DOHH2 (cell line): Measurements from ENCODE around the gene TSPAN4.

Experiments
- EZH2phosphoT487 ChIP-seq: fragments of 200-600 bp; sonication (generic); IDR thresholded peaks from 2 replicates; pipeline ENCODE4 v1.6.1; 2017; ENCODE audit warnings: borderline replicate concordance, mild to moderate bottlenecking, antibody characterized with exemption, low read length, moderate library complexity, mixed read lengths
- TF ChIP-seq, protein P1 (sequence below): fragments of 200-600 bp; sonication (generic); IDR thresholded peaks from one replicate; pipeline ENCODE4 v1.5.1; 2014; ENCODE audit warnings: antibody characterized with exemption, mild to moderate bottlenecking, low read depth, low read length; ENCODE audit not compliant: poor library complexity, severe bottlenecking

DNA sequence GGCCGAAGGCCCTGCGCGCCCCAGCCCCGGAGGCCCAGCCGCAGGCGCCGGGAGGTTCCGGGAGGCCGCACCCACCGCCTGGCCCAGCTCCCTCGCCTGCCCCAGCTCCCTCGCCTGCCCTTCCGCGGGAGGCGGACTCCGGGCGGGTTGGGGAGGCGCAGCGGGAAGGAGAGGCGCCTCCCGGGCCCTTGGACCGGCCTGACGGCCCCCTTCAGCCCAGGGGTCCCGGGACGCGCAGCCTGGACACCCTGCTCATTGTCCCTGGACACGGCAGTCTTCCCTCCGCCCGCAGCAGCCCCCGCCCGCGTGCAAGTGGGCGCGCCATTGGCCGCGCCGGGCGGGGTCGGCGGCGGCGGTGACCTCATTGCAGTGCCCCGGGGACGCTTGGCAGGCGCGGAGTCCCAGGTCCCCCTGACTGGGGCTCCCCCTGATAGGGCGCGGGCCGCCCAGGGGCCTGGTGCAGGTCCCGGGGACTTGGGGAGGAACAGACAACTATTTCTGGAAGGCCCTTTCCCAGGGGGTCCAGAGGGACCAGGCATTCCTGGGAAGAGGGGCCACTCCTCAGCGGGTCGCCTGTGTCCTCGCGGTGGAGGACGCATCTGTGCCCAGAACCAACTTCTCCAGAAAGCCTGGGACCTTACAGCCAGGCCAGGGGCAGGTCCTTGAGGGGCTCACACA is 9.4 kb upstream of the TSPAN4 start:
- TF ChIP-seq, protein P1, sequence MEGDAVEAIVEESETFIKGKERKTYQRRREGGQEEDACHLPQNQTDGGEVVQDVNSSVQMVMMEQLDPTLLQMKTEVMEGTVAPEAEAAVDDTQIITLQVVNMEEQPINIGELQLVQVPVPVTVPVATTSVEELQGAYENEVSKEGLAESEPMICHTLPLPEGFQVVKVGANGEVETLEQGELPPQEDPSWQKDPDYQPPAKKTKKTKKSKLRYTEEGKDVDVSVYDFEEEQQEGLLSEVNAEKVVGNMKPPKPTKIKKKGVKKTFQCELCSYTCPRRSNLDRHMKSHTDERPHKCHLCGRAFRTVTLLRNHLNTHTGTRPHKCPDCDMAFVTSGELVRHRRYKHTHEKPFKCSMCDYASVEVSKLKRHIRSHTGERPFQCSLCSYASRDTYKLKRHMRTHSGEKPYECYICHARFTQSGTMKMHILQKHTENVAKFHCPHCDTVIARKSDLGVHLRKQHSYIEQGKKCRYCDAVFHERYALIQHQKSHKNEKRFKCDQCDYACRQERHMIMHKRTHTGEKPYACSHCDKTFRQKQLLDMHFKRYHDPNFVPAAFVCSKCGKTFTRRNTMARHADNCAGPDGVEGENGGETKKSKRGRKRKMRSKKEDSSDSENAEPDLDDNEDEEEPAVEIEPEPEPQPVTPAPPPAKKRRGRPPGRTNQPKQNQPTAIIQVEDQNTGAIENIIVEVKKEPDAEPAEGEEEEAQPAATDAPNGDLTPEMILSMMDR = no peak
- TF ChIP-seq EZH2phosphoT487 = no peak
